ENCODE data around the gene NEK5. TPM values are rescaled to one million over a fixed set of nuclear protein-coding genes. Genes with fewer than 3 reads are reported as not detected.
A peak's percentile ranks its signal among the peaks of the same experiment; 100 is the strongest.

Gene NEK5
- total and polyA plus RNA-seq, 2 of the 8 experiments (the other 6 are each of a cell fraction or from before 2014, with no cell fraction given) = 0.12 to 0.35 TPM

- H3K4me3 ChIP-seq (ENCODE audit: extremely low read depth in 1 of 4, insufficient read depth in 2 of 4, low read depth in 3 of 4, low read length in 4 of 4) = no peak overlapping the region
- 0 out of 2 replicates have a peak overlapping the region, but pooled peaks have one; percentile 26 for H2BK20ac ChIP-seq (ENCODE audit: low read length)
- H2AK5ac ChIP-seq (ENCODE audit: low read depth, low read length) = no peak overlapping the region
- no peak overlapping the region for H3K4ac ChIP-seq (replicated peaks; ENCODE audit: insufficient read length, low read depth, low read length)
- H3K14ac ChIP-seq (ENCODE audit: insufficient read length) = no peak overlapping the region
- H3K79me1 ChIP-seq (ENCODE audit: low read depth, low read length) = 0 out of 2 replicates have a peak, but pooled peaks cover 3% of the 10 kb centered on the region
- no peak overlapping the region for H2BK120ac ChIP-seq (replicated peaks; ENCODE audit: low read depth, low read length)
- H3K18ac ChIP-seq (ENCODE audit: extremely low read depth, low read length) = no peak overlapping the region
- POLR2A ChIA-PET (ENCODE audit: partially characterized antibody) = no interaction called here
- no peak overlapping the region for H2BK15ac ChIP-seq (ENCODE audit: low read length)
- no peak overlapping the region for H4K91ac ChIP-seq (replicated peaks; ENCODE audit: insufficient read length, low read length)
- TF ChIP-seq, protein P1, sequence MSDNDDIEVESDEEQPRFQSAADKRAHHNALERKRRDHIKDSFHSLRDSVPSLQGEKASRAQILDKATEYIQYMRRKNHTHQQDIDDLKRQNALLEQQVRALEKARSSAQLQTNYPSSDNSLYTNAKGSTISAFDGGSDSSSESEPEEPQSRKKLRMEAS (IDR thresholded peaks at IDR 0.05) = peak; percentile 24; the same call in 1 of the 2 replicates
- no peak for TF ChIP-seq ATF2 (IDR thresholded peaks at IDR 0.05; ENCODE audit: low read length)
- H3K9me3 ChIP-seq (ENCODE audit: insufficient read depth in 2 of 2, low read depth in 1 of 2, low read length in 1 of 2) = no peaks in the 10 kb centered on the region
- H2BK12ac ChIP-seq (ENCODE audit: low read depth, low read length) = no peak overlapping the region
- no peak overlapping the region for H3K27ac ChIP-seq (ENCODE audit: low read depth, low read length)
- peaks cover 2% of the 10 kb centered on the region; the same call in 1 of the 2 replicates for H3K23me2 ChIP-seq (ENCODE audit: low read depth, low read length)
- FAIRE-seq = no peak
- H2AFZ ChIP-seq (ENCODE audit: low read length) = no peak overlapping the region
- 0 out of 2 replicates have a peak overlapping the region, but pooled peaks have one; percentile 5 for H2BK5ac ChIP-seq (ENCODE audit: low read depth, low read length)
- H3K4me1 ChIP-seq (replicated peaks in 1 of 4; ENCODE audit: control insufficient read depth in 3 of 4, insufficient read depth in 4 of 4, low read length in 3 of 4) = peaks cover 0 to 18% (median 13%) of the 10 kb centered on the region in 4 experiments; a peak in 5 of 7 replicates
- no peaks in the 10 kb centered on the region for H3K79me2 ChIP-seq (ENCODE audit: control insufficient read depth in 1 of 2, insufficient read depth in 2 of 2, low read length in 2 of 2)
- WGBS, 2 experiments (ENCODE audit: extremely low coverage in 1 of 2, insufficient coverage in 1 of 2, insufficient read length in 1 of 2, insufficient replicate concordance in 2 of 2, low coverage in 1 of 2, low lambda C conversion rate in 2 of 2, missing lambda C conversion rate in 1 of 2) = 83% methylated on average over 9 of the region's 9 CpGs; no CpG with 5 or more reads in 1 of the 2 experiments
- DNase-seq (ENCODE audit: low read depth in 1 of 2, low spot score in 2 of 2) = no peak
- peak overlapping the region; percentile 38; the same call in 1 of the 2 replicates for H4K8ac ChIP-seq (ENCODE audit: extremely low read depth, insufficient read depth, low read length)
- no peak overlapping the region for H3K4me2 ChIP-seq (ENCODE audit: insufficient read depth in 1 of 2, low read depth in 2 of 2, low read length in 2 of 2)
- H4K20me1 ChIP-seq (replicated peaks in 1 of 2; ENCODE audit: control insufficient read depth in 1 of 2, insufficient read depth in 2 of 2, low read length in 2 of 2) = no peaks in the 10 kb centered on the region
- no peaks in the 10 kb centered on the region for H3K27me3 ChIP-seq (replicated peaks in 1 of 4; ENCODE audit: control insufficient read depth in 3 of 4, extremely low read depth in 1 of 4, insufficient read depth in 3 of 4, low read length in 3 of 4)
- CTCF ChIA-PET (ENCODE audit: partially characterized antibody) = interaction anchor here (0.8 to 1.0 kb wide), 3 partner anchors 10 to 133 kb away, joined by 3 to 4 read pairs (median 3); no protein-coding TSS in a partner anchor
- no peak overlapping the region for H3K56ac ChIP-seq (replicated peaks; ENCODE audit: insufficient read length, low read depth, low read length)
- no peak overlapping the region for H4K5ac ChIP-seq (ENCODE audit: insufficient read length, low read depth, low read length)
- no peak overlapping the region for H3K9ac ChIP-seq (replicated peaks in 1 of 4; ENCODE audit: extremely low read depth in 1 of 4, low read depth in 3 of 4, low read length in 3 of 4)
- no peak overlapping the region for H3K23ac ChIP-seq (ENCODE audit: insufficient read length)
- H3K36me3 ChIP-seq (ENCODE audit: control insufficient read depth in 2 of 4, insufficient read depth in 4 of 4, low read length in 3 of 4) = no peaks in the 10 kb centered on the region
Observed at GRCh38 chr13:51995677-51996551, 133.0 kb downstream of the NEK5 start.

Data from H1 (cell line).